Muscle layer of duodenum (tissue), 2 donors: Measurements from ENCODE around the gene ZMPSTE24.

Experiments used
- H3K27ac ChIP-seq: one replicate; pipeline ENCODE4 v1.7.0; 2013; ENCODE audit warnings: mild to moderate bottlenecking, low read length
- H3K27me3 ChIP-seq: one replicate; pipeline ENCODE4 v1.7.0; 2013; ENCODE audit warnings: low read depth, mild to moderate bottlenecking, control low read depth, low read length
- H3K36me3 ChIP-seq, 2 donors: one replicate each; pipeline ENCODE4 v1.7.0; 2013; ENCODE audit warnings: low read length in 2 of 2, control low read depth in 1 of 2, mild to moderate bottlenecking in 1 of 2; ENCODE audit not compliant: insufficient read depth in 2 of 2, control insufficient read depth in 1 of 2
- H3K4me1 ChIP-seq, 2 donors: one replicate each; pipeline ENCODE4 v1.7.0; 2013; ENCODE audit warnings: low read length in 2 of 2, mild to moderate bottlenecking in 2 of 2, control low read depth in 1 of 2, moderate library complexity in 1 of 2; ENCODE audit not compliant: insufficient read depth in 2 of 2, control insufficient read depth in 1 of 2
- H3K4me3 ChIP-seq, 2 donors: one replicate each; pipeline ENCODE4 v1.7.0; 2013; ENCODE audit warnings: low read length in 2 of 2, low read depth in 1 of 2, mild to moderate bottlenecking in 1 of 2
- H3K9me3 ChIP-seq, 2 donors: one replicate each; pipeline ENCODE4 v1.7.0; 2013; ENCODE audit warnings: low read length in 2 of 2, control low read depth in 1 of 2, mild to moderate bottlenecking in 1 of 2; ENCODE audit not compliant: control insufficient read depth in 1 of 2
- donor health status: healthy.

ZMPSTE24 gene

GRCh38 chr1:40264354-40264781 lies 6.3 kb downstream of the ZMPSTE24 start:
- H3K4me1 ChIP-seq: peaks cover 0 to 46% of the 10 kb centered on the region in 2 donors
- H3K27ac ChIP-seq: no peak overlapping the region

GRCh38 chr1:40265298-40265697 lies 7.3 kb downstream of the ZMPSTE24 start:
- peaks cover 32 to 46% of the 10 kb centered on the region in 2 donors for H3K36me3 ChIP-seq
- no peak overlapping the region for H3K4me3 ChIP-seq
- no peaks in the 10 kb centered on the region for H3K27me3 ChIP-seq
- H3K4me1 ChIP-seq: peaks cover 0 to 37% of the 10 kb centered on the region in 2 donors
- H3K27ac ChIP-seq: no peak overlapping the region
- no peaks in the 10 kb centered on the region for H3K9me3 ChIP-seq

More at GRCh38 chr1:40264354-40264781, 6.3 kb downstream of the ZMPSTE24 start:
- Histone ChIP-seq H3K9me3 (no peaks in the 10 kb centered on the region), H3K27me3 (no peaks in the 10 kb centered on the region), H3K4me3 (no peak overlapping the region), H3K36me3 (peaks cover 29 to 47% of the 10 kb centered on the region in 2 donors)

GRCh38 chr1:40265919-40266318 lies 7.9 kb downstream of the ZMPSTE24 start:
- Histone ChIP-seq H3K27ac (no peak overlapping the region), H3K9me3 (no peaks in the 10 kb centered on the region), H3K4me1 (peaks cover 0 to 31% of the 10 kb centered on the region in 2 donors), H3K27me3 (no peaks in the 10 kb centered on the region), H3K36me3 (peaks cover 31 to 45% of the 10 kb centered on the region in 2 donors), H3K4me3 (no peak overlapping the region)

- H3K4me3 ChIP-seq: no peak overlapping the region
- peaks cover 0 to 28% of the 10 kb centered on the region in 2 donors for H3K4me1 ChIP-seq
- peaks cover 30 to 40% of the 10 kb centered on the region in 2 donors for H3K36me3 ChIP-seq
- H3K27ac ChIP-seq: peak overlapping the region; percentile 62
- no peaks in the 10 kb centered on the region for H3K27me3 ChIP-seq
- H3K9me3 ChIP-seq: no peaks in the 10 kb centered on the region
Measured at GRCh38 chr1:40266786-40267535, 8.9 kb downstream of the ZMPSTE24 start.

GRCh38 chr1:40267767-40268187 lies 9.7 kb downstream of the ZMPSTE24 start:
- peak overlapping the region; percentile 62 for H3K27ac ChIP-seq
- no peak overlapping the region for H3K4me3 ChIP-seq
- H3K9me3 ChIP-seq: no peaks in the 10 kb centered on the region
- H3K27me3 ChIP-seq: no peaks in the 10 kb centered on the region
- H3K36me3 ChIP-seq: peaks cover 31 to 42% of the 10 kb centered on the region in 2 donors
- peaks cover 0 to 26% of the 10 kb centered on the region in 2 donors for H3K4me1 ChIP-seq

GRCh38 chr1:40268211-40268610 lies 10.2 kb downstream of the ZMPSTE24 start:
- Histone ChIP-seq H3K27ac (peak overlapping the region; percentile 62), H3K4me3 (no peak overlapping the region), H3K27me3 (no peaks in the 10 kb centered on the region), H3K9me3 (no peaks in the 10 kb centered on the region), H3K36me3 (peaks cover 28 to 41% of the 10 kb centered on the region in 2 donors), H3K4me1 (peaks cover 0 to 21% of the 10 kb centered on the region in 2 donors)

GRCh38 chr1:40270152-40270834 lies 12.3 kb downstream of the ZMPSTE24 start:
- Histone ChIP-seq H3K9me3 (no peaks in the 10 kb centered on the region), H3K27ac (no peak overlapping the region), H3K4me3 (no peak overlapping the region), H3K27me3 (no peaks in the 10 kb centered on the region), H3K4me1 (peaks cover 0 to 8% of the 10 kb centered on the region in 2 donors), H3K36me3 (peaks cover 26 to 41% of the 10 kb centered on the region in 2 donors)

- H3K9me3 ChIP-seq: no peaks in the 10 kb centered on the region
- H3K4me3 ChIP-seq: no peak overlapping the region
- no peaks in the 10 kb centered on the region for H3K27me3 ChIP-seq
- H3K4me1 ChIP-seq: peaks cover 0 to 4% of the 10 kb centered on the region in 2 donors
- H3K27ac ChIP-seq: no peak overlapping the region
- peaks cover 30 to 42% of the 10 kb centered on the region in 2 donors for H3K36me3 ChIP-seq
Measured at GRCh38 chr1:40272653-40273213, 14.7 kb downstream of the ZMPSTE24 start.

GRCh38 chr1:40273547-40274166 lies 15.6 kb downstream of the ZMPSTE24 start:
- Histone ChIP-seq H3K4me1 (peaks cover 0 to 3% of the 10 kb centered on the region in 2 donors), H3K9me3 (no peaks in the 10 kb centered on the region), H3K4me3 (no peak overlapping the region), H3K27ac (no peak overlapping the region), H3K36me3 (peaks cover 30 to 34% of the 10 kb centered on the region in 2 donors), H3K27me3 (no peaks in the 10 kb centered on the region)

GRCh38 chr1:40274331-40274730 lies 16.3 kb downstream of the ZMPSTE24 start:
- H3K36me3 ChIP-seq: peaks cover 30 to 36% of the 10 kb centered on the region in 2 donors
- no peak overlapping the region for H3K27ac ChIP-seq

GRCh38 chr1:40276122-40276521 lies 18.1 kb downstream of the ZMPSTE24 start:
- H3K27ac ChIP-seq: no peak overlapping the region
- no peaks in the 10 kb centered on the region for H3K9me3 ChIP-seq
- H3K4me3 ChIP-seq: no peak overlapping the region
- no peaks in the 10 kb centered on the region for H3K4me1 ChIP-seq
- no peaks in the 10 kb centered on the region for H3K27me3 ChIP-seq
- H3K36me3 ChIP-seq: peaks cover 17 to 40% of the 10 kb centered on the region in 2 donors

More at GRCh38 chr1:40274331-40274730, 16.3 kb downstream of the ZMPSTE24 start:
- no peak overlapping the region for H3K4me3 ChIP-seq
- no peaks in the 10 kb centered on the region for H3K9me3 ChIP-seq
- peaks cover 0 to 3% of the 10 kb centered on the region in 2 donors for H3K4me1 ChIP-seq
- H3K27me3 ChIP-seq: no peaks in the 10 kb centered on the region
